ENCODE results near the gene CST7.

DNA sequence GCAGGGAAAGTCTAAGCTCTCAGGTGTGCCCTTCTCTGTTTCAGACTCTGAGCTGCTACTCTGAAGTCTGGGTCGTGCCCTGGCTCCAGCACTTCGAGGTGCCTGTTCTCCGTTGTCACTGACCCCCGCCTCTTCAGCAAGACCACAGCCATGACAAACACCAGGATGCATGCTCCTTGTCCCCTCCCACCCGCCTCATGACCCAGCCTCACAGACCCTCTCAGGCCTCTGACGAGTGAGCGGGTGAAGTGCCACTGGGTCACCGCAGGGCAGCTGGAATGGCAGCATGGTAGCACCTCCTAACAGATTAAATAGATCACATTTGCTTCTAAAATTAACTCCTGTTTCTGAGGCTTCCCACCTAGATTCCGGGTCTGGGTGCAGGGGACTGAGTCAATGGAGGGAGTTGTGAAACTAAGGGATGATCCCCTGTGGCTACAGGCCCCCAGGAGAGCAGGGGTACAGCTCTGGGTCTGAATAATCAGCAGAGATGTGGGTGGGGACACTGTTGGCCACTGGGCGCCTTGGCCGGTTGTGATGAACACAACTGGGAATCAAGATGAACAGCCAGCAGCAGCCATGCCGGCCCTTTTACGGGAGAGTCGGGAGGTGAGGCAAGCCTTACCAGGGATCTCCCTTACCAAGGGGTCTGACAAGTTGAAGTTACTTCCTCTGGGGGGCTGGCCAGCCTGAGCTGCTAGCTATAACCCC lies 10.7 kb downstream of the CST7 start:
- TF ChIP-seq, protein P1, sequence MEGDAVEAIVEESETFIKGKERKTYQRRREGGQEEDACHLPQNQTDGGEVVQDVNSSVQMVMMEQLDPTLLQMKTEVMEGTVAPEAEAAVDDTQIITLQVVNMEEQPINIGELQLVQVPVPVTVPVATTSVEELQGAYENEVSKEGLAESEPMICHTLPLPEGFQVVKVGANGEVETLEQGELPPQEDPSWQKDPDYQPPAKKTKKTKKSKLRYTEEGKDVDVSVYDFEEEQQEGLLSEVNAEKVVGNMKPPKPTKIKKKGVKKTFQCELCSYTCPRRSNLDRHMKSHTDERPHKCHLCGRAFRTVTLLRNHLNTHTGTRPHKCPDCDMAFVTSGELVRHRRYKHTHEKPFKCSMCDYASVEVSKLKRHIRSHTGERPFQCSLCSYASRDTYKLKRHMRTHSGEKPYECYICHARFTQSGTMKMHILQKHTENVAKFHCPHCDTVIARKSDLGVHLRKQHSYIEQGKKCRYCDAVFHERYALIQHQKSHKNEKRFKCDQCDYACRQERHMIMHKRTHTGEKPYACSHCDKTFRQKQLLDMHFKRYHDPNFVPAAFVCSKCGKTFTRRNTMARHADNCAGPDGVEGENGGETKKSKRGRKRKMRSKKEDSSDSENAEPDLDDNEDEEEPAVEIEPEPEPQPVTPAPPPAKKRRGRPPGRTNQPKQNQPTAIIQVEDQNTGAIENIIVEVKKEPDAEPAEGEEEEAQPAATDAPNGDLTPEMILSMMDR (conservative IDR thresholded peaks at IDR 0.05; ENCODE audit: low read depth in 2 of 2): no peak
- TF ChIP-seq, protein P2, sequence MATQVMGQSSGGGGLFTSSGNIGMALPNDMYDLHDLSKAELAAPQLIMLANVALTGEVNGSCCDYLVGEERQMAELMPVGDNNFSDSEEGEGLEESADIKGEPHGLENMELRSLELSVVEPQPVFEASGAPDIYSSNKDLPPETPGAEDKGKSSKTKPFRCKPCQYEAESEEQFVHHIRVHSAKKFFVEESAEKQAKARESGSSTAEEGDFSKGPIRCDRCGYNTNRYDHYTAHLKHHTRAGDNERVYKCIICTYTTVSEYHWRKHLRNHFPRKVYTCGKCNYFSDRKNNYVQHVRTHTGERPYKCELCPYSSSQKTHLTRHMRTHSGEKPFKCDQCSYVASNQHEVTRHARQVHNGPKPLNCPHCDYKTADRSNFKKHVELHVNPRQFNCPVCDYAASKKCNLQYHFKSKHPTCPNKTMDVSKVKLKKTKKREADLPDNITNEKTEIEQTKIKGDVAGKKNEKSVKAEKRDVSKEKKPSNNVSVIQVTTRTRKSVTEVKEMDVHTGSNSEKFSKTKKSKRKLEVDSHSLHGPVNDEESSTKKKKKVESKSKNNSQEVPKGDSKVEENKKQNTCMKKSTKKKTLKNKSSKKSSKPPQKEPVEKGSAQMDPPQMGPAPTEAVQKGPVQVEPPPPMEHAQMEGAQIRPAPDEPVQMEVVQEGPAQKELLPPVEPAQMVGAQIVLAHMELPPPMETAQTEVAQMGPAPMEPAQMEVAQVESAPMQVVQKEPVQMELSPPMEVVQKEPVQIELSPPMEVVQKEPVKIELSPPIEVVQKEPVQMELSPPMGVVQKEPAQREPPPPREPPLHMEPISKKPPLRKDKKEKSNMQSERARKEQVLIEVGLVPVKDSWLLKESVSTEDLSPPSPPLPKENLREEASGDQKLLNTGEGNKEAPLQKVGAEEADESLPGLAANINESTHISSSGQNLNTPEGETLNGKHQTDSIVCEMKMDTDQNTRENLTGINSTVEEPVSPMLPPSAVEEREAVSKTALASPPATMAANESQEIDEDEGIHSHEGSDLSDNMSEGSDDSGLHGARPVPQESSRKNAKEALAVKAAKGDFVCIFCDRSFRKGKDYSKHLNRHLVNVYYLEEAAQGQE (IDR thresholded peaks at IDR 0.05; ENCODE audit: unreplicated experiment): no peak
- TF ChIP-seq EZH2 (IDR thresholded peaks at IDR 0.05; ENCODE audit: low read depth, unreplicated experiment): no peak
- no peak for TF ChIP-seq POLR2AphosphoS5 (IDR thresholded peaks at IDR 0.05; ENCODE audit: low read depth)
- TF ChIP-seq ZNF331 (CRISPR knock-in tag; IDR thresholded peaks at IDR 0.05; ENCODE audit: low read depth): no peak
- no peak for TF ChIP-seq STAT1 (IDR thresholded peaks at IDR 0.05; ENCODE audit: unreplicated experiment)
- TF ChIP-seq, protein P3, sequence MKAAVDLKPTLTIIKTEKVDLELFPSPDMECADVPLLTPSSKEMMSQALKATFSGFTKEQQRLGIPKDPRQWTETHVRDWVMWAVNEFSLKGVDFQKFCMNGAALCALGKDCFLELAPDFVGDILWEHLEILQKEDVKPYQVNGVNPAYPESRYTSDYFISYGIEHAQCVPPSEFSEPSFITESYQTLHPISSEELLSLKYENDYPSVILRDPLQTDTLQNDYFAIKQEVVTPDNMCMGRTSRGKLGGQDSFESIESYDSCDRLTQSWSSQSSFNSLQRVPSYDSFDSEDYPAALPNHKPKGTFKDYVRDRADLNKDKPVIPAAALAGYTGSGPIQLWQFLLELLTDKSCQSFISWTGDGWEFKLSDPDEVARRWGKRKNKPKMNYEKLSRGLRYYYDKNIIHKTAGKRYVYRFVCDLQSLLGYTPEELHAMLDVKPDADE (IDR thresholded peaks at IDR 0.05): no peak
- no peak for TF ChIP-seq NANOG (IDR thresholded peaks at IDR 0.05; ENCODE audit: borderline replicate concordance)
- TF ChIP-seq EZH2phosphoT487 (IDR thresholded peaks at IDR 0.05; ENCODE audit: unreplicated experiment): no peak
- TF ChIP-seq ZNF114 (CRISPR knock-in tag; IDR thresholded peaks at IDR 0.05): no peak
- TF ChIP-seq, protein P4, sequence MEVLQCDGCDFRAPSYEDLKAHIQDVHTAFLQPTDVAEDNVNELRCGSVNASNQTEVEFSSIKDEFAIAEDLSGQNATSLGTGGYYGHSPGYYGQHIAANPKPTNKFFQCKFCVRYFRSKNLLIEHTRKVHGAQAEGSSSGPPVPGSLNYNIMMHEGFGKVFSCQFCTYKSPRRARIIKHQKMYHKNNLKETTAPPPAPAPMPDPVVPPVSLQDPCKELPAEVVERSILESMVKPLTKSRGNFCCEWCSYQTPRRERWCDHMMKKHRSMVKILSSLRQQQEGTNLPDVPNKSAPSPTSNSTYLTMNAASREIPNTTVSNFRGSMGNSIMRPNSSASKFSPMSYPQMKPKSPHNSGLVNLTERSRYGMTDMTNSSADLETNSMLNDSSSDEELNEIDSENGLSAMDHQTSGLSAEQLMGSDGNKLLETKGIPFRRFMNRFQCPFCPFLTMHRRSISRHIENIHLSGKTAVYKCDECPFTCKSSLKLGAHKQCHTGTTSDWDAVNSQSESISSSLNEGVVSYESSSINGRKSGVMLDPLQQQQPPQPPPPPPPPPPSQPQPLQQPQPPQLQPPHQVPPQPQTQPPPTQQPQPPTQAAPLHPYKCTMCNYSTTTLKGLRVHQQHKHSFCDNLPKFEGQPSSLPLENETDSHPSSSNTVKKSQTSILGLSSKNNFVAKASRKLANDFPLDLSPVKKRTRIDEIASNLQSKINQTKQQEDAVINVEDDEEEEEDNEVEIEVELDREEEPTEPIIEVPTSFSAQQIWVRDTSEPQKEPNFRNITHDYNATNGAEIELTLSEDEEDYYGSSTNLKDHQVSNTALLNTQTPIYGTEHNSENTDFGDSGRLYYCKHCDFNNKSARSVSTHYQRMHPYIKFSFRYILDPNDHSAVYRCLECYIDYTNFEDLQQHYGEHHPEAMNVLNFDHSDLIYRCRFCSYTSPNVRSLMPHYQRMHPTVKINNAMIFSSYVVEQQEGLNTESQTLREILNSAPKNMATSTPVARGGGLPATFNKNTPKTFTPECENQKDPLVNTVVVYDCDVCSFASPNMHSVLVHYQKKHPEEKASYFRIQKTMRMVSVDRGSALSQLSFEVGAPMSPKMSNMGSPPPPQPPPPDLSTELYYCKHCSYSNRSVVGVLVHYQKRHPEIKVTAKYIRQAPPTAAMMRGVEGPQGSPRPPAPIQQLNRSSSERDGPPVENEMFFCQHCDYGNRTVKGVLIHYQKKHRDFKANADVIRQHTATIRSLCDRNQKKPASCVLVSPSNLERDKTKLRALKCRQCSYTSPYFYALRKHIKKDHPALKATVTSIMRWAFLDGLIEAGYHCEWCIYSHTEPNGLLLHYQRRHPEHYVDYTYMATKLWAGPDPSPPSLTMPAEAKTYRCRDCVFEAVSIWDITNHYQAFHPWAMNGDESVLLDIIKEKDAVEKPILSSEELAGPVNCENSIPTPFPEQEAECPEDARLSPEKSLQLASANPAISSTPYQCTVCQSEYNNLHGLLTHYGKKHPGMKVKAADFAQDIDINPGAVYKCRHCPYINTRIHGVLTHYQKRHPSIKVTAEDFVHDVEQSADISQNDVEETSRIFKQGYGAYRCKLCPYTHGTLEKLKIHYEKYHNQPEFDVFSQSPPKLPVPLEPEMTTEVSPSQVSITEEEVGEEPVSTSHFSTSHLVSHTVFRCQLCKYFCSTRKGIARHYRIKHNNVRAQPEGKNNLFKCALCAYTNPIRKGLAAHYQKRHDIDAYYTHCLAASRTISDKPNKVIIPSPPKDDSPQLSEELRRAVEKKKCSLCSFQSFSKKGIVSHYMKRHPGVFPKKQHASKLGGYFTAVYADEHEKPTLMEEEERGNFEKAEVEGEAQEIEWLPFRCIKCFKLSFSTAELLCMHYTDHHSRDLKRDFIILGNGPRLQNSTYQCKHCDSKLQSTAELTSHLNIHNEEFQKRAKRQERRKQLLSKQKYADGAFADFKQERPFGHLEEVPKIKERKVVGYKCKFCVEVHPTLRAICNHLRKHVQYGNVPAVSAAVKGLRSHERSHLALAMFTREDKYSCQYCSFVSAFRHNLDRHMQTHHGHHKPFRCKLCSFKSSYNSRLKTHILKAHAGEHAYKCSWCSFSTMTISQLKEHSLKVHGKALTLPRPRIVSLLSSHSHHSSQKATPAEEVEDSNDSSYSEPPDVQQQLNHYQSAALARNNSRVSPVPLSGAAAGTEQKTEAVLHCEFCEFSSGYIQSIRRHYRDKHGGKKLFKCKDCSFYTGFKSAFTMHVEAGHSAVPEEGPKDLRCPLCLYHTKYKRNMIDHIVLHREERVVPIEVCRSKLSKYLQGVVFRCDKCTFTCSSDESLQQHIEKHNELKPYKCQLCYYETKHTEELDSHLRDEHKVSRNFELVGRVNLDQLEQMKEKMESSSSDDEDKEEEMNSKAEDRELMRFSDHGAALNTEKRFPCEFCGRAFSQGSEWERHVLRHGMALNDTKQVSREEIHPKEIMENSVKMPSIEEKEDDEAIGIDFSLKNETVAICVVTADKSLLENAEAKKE (CRISPR knock-in tag; IDR thresholded peaks at IDR 0.05): no peak
- TF ChIP-seq CREB1 (CRISPR knock-in tag; IDR thresholded peaks at IDR 0.05; ENCODE audit: low read depth): no peak
